Daoy (cell line): ENCODE measurements around the gene CENPC. TPM values are rescaled to one million over a fixed set of nuclear protein-coding genes. Genes with fewer than 3 reads are reported as not detected.
A peak's percentile ranks its signal among the peaks of the same experiment; 100 is the strongest.
"Not testable (repeated sequence)": the region's sequence is repeated elsewhere in the genome, so short reads cannot be mapped to it uniquely, and the experiment has no call there.

Experiments used
- DNase-seq: peaks from one replicate; pipeline ENCODE4 v3.0.0-alpha.2; 2015; ENCODE audit warnings: low read depth
- total RNA-seq: library from RNA; depleted of rRNA; stranded (reverse); fragments of >200 nt; shearing (Covaris generic); gene quantifications from 2 replicates; pipeline ENCODE4 v1.2.3, GENCODE V29; 2014

The CENPC gene
- total RNA-seq, 1 experiment from 2014 or later, result 8.3 TPM

GRCh38 chr4:67550451-67550850, 5.1 kb upstream of the CENPC start:
- DNase-seq, result no peak

GRCh38 chr4:67549123-67549522, 3.8 kb upstream of the CENPC start:
- no peak for DNase-seq

GRCh38 chr4:67546971-67547370, 1.7 kb upstream of the CENPC start:
- DNase-seq, result no peak

GRCh38 chr4:67546004-67546356, 677 bp upstream of the CENPC start:
- no peak for DNase-seq

- DNase-seq, result no peak
Observed at GRCh38 chr4:67542076-67542475, 3.2 kb downstream of the CENPC start.

GRCh38 chr4:67539830-67540229, 5.5 kb downstream of the CENPC start:
- no peak for DNase-seq

- no peak for DNase-seq
Observed at GRCh38 chr4:67535280-67535840, 9.9 kb downstream of the CENPC start.

GRCh38 chr4:67533112-67533511, 12.2 kb downstream of the CENPC start:
- no peak for DNase-seq

GRCh38 chr4:67532397-67532796, 12.9 kb downstream of the CENPC start:
- DNase-seq, result not testable (repeated sequence)

GRCh38 chr4:67531379-67531962, 13.8 kb downstream of the CENPC start:
- no peak for DNase-seq

- not testable (repeated sequence) for DNase-seq
Observed at GRCh38 chr4:67524140-67524539, 21.2 kb downstream of the CENPC start.

- DNase-seq, result no peak
Observed at GRCh38 chr4:67522851-67523671, 22.2 kb downstream of the CENPC start.

- DNase-seq, result no peak
Observed at GRCh38 chr4:67522230-67522629, 23.1 kb downstream of the CENPC start.

- no peak for DNase-seq
Observed at GRCh38 chr4:67521506-67521905, 23.8 kb downstream of the CENPC start.

GRCh38 chr4:67520141-67520540, 25.2 kb downstream of the CENPC start:
- DNase-seq, result no peak

- DNase-seq, result no peak
Observed at GRCh38 chr4:67512501-67512900, 32.8 kb downstream of the CENPC start.

GRCh38 chr4:67500373-67500772, 44.9 kb downstream of the CENPC start:
- no peak for DNase-seq

GRCh38 chr4:67499799-67500198, 45.5 kb downstream of the CENPC start:
- DNase-seq, result no peak

GRCh38 chr4:67483868-67484602, 61.3 kb downstream of the CENPC start:
- peak; percentile 11 for DNase-seq

GRCh38 chr4:67480810-67481209, 64.5 kb downstream of the CENPC start:
- DNase-seq, result no peak

- DNase-seq, result no peak
Observed at GRCh38 chr4:67475155-67475554, 70.1 kb downstream of the CENPC start.

GRCh38 chr4:67470871-67471270, 74.4 kb downstream of the CENPC start:
- no peak for DNase-seq

GRCh38 chr4:67468830-67469229, 76.5 kb downstream of the CENPC start:
- DNase-seq, result no peak
